SK-N-MC (cell line): ENCODE measurements around the gene TRABD2B.

Experiments
- DNase-seq: peaks from one replicate; pipeline ENCODE4 v3.0.0-alpha.2; 2011; ENCODE audit warnings: low read depth, low spot score
- H3K27ac ChIP-seq: fragments of 200-600 bp; sonication (generic); 2 replicates; pipeline ENCODE4 v1.5.1; 2016; ENCODE audit warnings: mixed run types
- H3K36me3 ChIP-seq: fragments of 200-600 bp; sonication (generic); 2 replicates; pipeline ENCODE4 v1.6.1; 2017; ENCODE audit warnings: antibody characterized with exemption, low read length, mixed read lengths; ENCODE audit not compliant: insufficient read depth
- H3K4me3 ChIP-seq: fragments of 200-600 bp; sonication (generic); 2 replicates; pipeline ENCODE4 v1.5.1; 2016
- H3K9ac ChIP-seq: fragments of 200-600 bp; sonication (generic); 2 replicates; pipeline ENCODE4 v1.8.0; 2017; ENCODE audit warnings: mixed run types, mixed read lengths; ENCODE audit not compliant: insufficient read length
- H3K9me3 ChIP-seq: fragments of 200-600 bp; sonication (generic); 2 replicates; pipeline ENCODE4 v1.6.1; 2017; ENCODE audit warnings: low read depth, mild to moderate bottlenecking, antibody characterized with exemption, low read length, moderate library complexity, mixed read lengths
- EZH2 ChIP-seq: fragments of 200-600 bp; sonication (generic); IDR thresholded peaks from one replicate; pipeline ENCODE4 v1.6.1; 2017; ENCODE audit warnings: antibody characterized with exemption
- FOXP2 ChIP-seq: optimal IDR thresholded peaks from 2 replicates; pipeline ENCODE3; 2011; ENCODE audit warnings: mild to moderate bottlenecking, moderate library complexity; ENCODE audit not compliant: insufficient read depth; ENCODE audit errors: extremely low read length, control extremely low read depth
- POLR2AphosphoS5 ChIP-seq: IDR thresholded peaks from 2 replicates; pipeline ENCODE4 v1.6.1; 2012; ENCODE audit warnings: mild to moderate bottlenecking, low read depth, low read length, borderline replicate concordance

TRABD2B gene

GRCh38 chr1:47894410-47895278, 102.5 kb downstream of the TRABD2B start:
- Histone ChIP-seq H3K9ac (no peak overlapping the region), H3K9me3 (no peaks in the 10 kb centered on the region), H3K36me3 (no peaks in the 10 kb centered on the region), H3K27ac (no peak overlapping the region), H3K4me3 (no peak overlapping the region)
- DNase-seq: no peak
- no peak for TF ChIP-seq EZH2
- TF ChIP-seq POLR2AphosphoS5: no peak
- no peak for TF ChIP-seq FOXP2

DNA sequence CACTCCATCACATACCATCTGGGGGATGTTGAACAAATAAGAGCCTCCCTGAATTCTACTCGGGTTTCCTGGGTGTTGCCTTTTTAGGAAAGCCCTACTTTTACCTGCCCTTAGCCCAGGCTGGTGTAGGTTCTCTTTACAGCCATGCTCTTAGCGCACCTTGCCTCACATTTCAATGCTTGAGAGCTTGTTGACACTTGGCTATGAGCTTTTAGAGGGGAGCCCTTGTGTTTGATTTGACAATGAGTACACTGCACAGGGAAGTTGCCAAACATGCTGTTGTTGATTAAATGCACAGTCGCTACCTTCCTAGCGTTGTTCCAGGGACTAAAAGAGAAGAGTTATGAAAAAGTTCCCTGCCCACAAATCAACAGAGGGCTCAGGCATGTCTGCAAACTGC, 103.8 kb downstream of the TRABD2B start:
- H3K9ac ChIP-seq: no peak overlapping the region
- no peak for DNase-seq
- no peak overlapping the region for H3K27ac ChIP-seq
- no peaks in the 10 kb centered on the region for H3K36me3 ChIP-seq
- TF ChIP-seq FOXP2 (no peak), EZH2 (no peak), POLR2AphosphoS5 (no peak)
- H3K4me3 ChIP-seq: no peak overlapping the region
- H3K9me3 ChIP-seq: no peaks in the 10 kb centered on the region

GRCh38 chr1:47890779-47891178, 106.4 kb downstream of the TRABD2B start:
- Histone ChIP-seq H3K9me3 (no peaks in the 10 kb centered on the region), H3K9ac (no peak overlapping the region), H3K36me3 (no peaks in the 10 kb centered on the region), H3K4me3 (no peak overlapping the region), H3K27ac (no peak overlapping the region)
- DNase-seq: no peak
- TF ChIP-seq FOXP2 (no peak), POLR2AphosphoS5 (no peak), EZH2 (no peak)

- DNase-seq: no peak
- Histone ChIP-seq H3K9ac (no peak overlapping the region), H3K9me3 (no peaks in the 10 kb centered on the region), H3K4me3 (no peak overlapping the region), H3K27ac (no peak overlapping the region), H3K36me3 (no peaks in the 10 kb centered on the region)
- TF ChIP-seq FOXP2: no peak
- no peak for TF ChIP-seq EZH2
- no peak for TF ChIP-seq POLR2AphosphoS5
Measured at GRCh38 chr1:47888294-47888629, 108.9 kb downstream of the TRABD2B start.

DNA sequence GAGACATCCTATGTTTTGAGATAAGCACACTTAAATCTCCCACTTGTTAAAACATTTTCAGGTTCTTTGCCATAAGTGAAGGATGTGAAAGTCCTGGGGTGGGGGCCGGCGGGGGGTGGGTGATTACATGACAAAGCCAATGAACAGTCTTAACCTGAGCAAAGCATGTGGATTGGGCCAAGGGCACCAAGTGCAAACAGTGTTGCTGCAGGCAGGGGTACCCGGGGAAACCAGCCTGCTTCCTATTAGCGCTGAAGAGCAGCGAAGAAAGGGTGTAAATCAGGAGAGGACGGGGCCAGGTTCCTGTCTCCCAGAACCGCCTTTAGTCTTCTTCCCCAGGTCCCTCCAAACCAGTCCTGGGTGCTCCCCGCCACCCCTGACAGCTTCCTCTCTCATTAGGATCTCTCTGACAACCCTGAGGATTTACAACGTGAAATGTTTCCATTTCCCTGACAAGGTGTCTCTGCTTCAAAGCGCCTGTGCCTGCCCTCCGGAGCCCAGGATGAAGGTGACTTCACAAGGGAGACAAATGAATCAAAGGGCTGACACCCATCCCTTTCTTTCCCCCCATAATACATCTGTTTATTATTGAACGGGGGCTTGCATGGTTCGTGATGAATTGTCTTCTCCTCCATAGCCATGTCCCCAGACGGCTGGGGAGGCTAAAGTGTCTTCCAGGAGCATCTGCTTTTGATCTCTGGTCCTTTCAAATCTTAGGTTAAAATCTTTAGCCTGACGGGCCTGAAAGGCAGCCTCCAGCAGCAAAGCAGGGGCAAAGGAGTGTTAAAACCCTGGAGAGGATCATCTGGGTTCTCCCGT, 109.5 kb downstream of the TRABD2B start:
- no peak overlapping the region for H3K9ac ChIP-seq
- H3K36me3 ChIP-seq: no peaks in the 10 kb centered on the region
- no peak overlapping the region for H3K4me3 ChIP-seq
- TF ChIP-seq POLR2AphosphoS5 (no peak), EZH2 (no peak), FOXP2 (no peak)
- no peaks in the 10 kb centered on the region for H3K9me3 ChIP-seq
- H3K27ac ChIP-seq: no peak overlapping the region
- no peak for DNase-seq

DNA sequence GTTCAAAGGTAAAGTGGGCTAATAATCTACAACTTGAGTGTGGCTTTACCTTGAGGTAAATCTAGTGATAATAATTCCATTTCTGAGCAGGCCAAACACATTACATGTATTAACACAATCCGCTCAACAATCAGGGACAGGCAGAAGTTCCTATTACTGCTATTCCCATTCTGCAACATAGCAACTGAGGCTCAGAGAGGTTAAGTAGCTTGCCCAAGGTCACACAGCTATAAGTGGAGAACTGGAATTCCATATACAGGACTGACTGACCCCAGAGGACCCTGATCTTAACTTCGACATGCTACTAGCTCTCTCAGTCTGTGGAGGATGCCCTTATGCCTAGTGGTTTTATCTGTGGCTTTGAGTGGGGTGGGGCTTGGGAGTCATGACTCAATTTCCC, 110.1 kb downstream of the TRABD2B start:
- Histone ChIP-seq H3K27ac (no peak overlapping the region), H3K36me3 (no peaks in the 10 kb centered on the region), H3K4me3 (no peak overlapping the region), H3K9ac (no peak overlapping the region), H3K9me3 (no peaks in the 10 kb centered on the region)
- no peak for DNase-seq
- TF ChIP-seq POLR2AphosphoS5 (no peak), EZH2 (no peak), FOXP2 (no peak)

DNA sequence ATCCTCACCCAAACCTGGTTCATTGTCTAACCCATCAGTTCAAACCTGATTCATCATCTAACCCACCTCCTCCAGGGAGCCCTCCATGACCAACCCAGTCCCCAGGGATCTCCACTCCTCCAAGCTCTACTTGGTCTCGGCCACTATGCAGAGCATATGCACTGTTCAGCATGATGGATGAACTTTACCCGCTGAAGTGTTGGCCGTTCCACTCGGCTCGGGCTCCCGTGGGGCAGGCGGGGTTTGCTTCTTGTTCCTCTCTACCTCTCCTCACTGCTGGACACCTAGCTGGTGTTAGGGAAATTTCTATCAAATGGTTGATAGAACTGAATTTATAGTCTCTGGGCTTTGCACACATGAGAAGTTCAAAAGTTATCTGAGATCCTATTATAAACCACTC, 111.0 kb downstream of the TRABD2B start:
- Histone ChIP-seq H3K36me3 (no peaks in the 10 kb centered on the region), H3K27ac (no peak overlapping the region), H3K9ac (no peak overlapping the region), H3K4me3 (no peak overlapping the region), H3K9me3 (no peaks in the 10 kb centered on the region)
- DNase-seq: no peak
- TF ChIP-seq FOXP2 (no peak), EZH2 (no peak), POLR2AphosphoS5 (no peak)

GRCh38 chr1:47885062-47885830, 111.9 kb downstream of the TRABD2B start:
- Histone ChIP-seq H3K36me3 (no peaks in the 10 kb centered on the region), H3K4me3 (no peak overlapping the region), H3K9ac (no peak overlapping the region), H3K9me3 (no peaks in the 10 kb centered on the region), H3K27ac (no peak overlapping the region)
- no peak for DNase-seq
- TF ChIP-seq FOXP2: no peak
- no peak for TF ChIP-seq POLR2AphosphoS5
- TF ChIP-seq EZH2: no peak
